ENCODE data around the gene FLOT2.
"Not testable (repeated sequence)": the region's sequence is repeated elsewhere in the genome, so short reads cannot be mapped to it uniquely, and the experiment has no call there.

FLOT2 gene, protein sequence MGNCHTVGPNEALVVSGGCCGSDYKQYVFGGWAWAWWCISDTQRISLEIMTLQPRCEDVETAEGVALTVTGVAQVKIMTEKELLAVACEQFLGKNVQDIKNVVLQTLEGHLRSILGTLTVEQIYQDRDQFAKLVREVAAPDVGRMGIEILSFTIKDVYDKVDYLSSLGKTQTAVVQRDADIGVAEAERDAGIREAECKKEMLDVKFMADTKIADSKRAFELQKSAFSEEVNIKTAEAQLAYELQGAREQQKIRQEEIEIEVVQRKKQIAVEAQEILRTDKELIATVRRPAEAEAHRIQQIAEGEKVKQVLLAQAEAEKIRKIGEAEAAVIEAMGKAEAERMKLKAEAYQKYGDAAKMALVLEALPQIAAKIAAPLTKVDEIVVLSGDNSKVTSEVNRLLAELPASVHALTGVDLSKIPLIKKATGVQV

DNA sequence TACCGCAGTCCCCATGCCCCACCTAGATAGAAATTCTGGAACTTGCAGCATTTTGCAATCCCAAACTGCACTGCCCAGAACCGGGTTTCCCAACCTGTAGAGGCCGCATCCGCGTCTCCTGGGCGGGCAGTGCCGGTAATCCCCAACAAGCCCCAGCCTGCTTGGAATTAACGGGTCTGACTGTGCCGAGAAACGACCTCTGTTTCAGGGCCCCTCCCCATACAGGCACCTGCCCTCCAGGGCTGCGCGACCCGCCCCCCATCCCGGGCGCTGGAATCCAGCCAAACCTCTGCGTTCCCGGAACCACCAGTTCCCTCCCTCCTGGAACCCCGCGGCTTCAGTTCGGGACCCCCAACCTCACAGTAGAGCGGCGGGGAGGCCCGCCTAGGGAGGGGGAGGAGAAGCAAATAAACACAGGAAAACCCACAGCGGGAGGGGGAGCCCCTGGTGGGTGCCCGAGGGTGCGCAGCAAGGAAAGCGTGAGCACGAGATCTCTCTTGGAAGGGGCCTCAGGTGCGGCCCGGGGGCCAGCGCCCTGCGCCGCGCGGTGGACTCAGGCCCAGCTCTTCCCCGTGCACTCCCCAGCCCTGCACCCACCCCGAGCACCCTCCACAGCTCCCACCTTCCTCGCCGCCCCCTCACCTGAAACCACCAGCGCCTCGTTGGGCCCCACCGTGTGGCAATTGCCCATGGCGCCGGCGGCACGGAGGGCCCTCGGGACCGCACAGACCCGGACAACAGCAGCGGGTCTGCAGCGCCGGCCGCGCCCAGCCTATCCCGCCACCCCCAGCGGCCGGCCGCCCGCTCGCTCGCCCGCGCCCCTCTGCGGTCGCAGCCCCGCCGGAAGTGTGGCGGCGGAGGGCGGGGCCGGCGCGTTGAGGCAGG, at the start of gene FLOT2:
TSS of gene FLOT2 (minus strand) at position 850 of the 885 bp plus-strand sequence. CDS start at position 691, 159 bp downstream.
- CTCF ChIA-PET: interaction anchor here (0.6 to 8.6 kb wide), 9 partner anchors 36 to 170 kb away, joined by 3 to 47 read pairs (median 6); partner anchors contain the start of gene TLCD1
- Mint-ChIP-seq H3K9me3 (no peaks in the 10 kb centered on the region), H3K27ac (peak within 1 kb of the TSS; percentile 95), H3K27me3 (no peaks in the 10 kb centered on the region), H3K4me1 (peaks cover 71% of the 10 kb centered on the region), H3K4me3 (peak within 1 kb of the TSS; percentile 98), H3K36me3 (peaks cover 60% of the 10 kb centered on the region)
- peak; percentile 78 for DNase-seq

DNA sequence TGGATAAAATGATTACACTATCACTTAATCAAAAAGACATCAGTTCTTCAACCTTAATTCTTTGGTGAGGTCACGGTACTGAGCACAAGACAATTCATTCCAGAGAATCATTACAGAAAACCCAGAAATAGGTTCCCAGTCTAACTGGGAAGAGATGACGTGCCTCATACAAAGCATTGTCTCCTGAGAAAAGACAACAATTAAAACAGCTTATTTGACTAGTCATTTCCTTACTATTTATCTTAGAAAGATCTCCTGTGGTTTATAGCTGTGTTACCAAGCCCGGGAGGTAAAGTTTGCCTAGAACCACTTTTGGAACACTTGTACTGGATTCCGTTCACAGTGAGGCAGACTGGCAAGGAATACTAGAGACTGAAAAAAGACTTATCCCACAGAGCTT, 48.7 kb upstream of the FLOT2 start:
- Mint-ChIP-seq H3K27me3 (peaks cover 3% of the 10 kb centered on the region), H3K4me3 (peak overlapping the region; percentile 13), H3K4me1 (peaks cover 54% of the 10 kb centered on the region), H3K36me3 (peaks cover 50% of the 10 kb centered on the region), H3K9me3 (no peaks in the 10 kb centered on the region), H3K27ac (peak overlapping the region; percentile 83)
- no peak for DNase-seq
- CTCF ChIA-PET: interaction anchor here (1.1 to 1.4 kb wide), 3 partner anchors 19 to 43 kb away, joined by 3 to 4 read pairs (median 3); no protein-coding TSS in a partner anchor

DNA sequence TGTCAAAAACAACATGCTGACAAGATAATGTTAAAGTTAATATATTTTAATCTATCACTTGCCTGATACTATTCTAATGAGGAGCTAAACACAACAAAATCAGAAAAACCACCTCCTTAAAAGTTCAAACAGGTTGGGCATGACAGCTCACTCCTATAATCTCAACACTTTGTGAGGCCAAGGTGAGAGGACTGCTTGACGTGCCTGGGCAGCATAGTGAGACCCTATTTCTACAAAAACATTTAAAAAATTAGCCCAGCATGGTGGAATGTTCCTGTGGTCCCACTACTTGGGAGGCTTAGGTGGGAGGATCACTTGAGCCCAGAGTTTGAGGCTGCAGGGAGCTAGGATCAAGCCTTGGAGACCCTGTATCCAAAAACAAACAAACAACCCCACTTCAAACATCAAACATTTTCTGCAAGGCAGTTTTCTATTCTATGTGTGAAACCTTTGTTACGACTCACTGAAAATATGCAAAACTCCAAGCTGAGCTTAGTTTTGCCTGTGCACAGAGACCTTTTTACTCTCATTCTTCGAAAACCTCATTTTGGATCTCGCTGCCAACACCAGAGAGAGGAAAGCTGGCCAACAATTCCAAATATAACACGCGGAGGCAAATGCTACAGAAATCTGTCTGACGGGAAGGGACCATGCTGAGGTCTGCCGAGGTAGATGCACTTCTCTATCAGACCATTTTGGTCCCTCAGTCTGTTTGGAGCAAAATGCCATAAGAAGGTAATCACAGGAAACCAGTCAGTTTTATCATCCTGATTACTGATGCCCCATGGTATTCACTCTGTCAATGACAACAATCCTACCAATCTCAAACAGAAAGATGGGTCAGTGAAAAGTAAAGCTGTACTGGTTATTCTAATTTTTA, 47.6 kb upstream of the FLOT2 start:
- Mint-ChIP-seq H3K27me3 (no peaks in the 10 kb centered on the region), H3K36me3 (peaks cover 52% of the 10 kb centered on the region), H3K4me1 (peaks cover 66% of the 10 kb centered on the region), H3K9me3 (no peaks in the 10 kb centered on the region), H3K27ac (peak overlapping the region; percentile 83), H3K4me3 (no peak overlapping the region)
- CTCF ChIA-PET: interaction anchor here (0.9 to 1.5 kb wide), 5 partner anchors 17 to 171 kb away, joined by 3 to 4 read pairs (median 3); no protein-coding TSS in a partner anchor
- no peak for DNase-seq

DNA sequence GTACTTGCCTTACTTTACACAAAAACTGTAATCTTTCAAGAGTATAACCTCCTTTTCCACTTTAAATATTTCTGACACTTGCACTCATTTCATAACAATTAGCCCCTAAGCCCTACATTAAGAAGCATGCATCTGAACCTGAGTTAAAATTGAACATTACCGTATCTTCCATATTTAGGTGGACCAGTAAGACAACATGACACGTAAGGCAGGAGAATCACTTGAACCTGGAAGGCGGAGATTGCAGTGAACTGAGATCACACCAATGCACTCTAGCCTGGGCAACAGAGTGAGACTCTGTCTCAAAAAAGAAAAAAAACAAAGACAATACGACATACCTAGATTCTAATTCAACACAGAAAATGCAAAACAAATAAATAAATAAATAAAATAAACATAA, 46.8 kb upstream of the FLOT2 start:
- Mint-ChIP-seq H3K36me3 (peaks cover 57% of the 10 kb centered on the region), H3K27me3 (no peaks in the 10 kb centered on the region), H3K27ac (no peak overlapping the region), H3K9me3 (no peaks in the 10 kb centered on the region), H3K4me1 (peaks cover 73% of the 10 kb centered on the region), H3K4me3 (no peak overlapping the region)
- DNase-seq: no peak
- CTCF ChIA-PET: interaction anchor here (0.9 to 1.5 kb wide), 4 partner anchors 9 to 218 kb away, joined by 3 to 5 read pairs (median 3); partner anchors contain the start of gene TLCD1

DNA sequence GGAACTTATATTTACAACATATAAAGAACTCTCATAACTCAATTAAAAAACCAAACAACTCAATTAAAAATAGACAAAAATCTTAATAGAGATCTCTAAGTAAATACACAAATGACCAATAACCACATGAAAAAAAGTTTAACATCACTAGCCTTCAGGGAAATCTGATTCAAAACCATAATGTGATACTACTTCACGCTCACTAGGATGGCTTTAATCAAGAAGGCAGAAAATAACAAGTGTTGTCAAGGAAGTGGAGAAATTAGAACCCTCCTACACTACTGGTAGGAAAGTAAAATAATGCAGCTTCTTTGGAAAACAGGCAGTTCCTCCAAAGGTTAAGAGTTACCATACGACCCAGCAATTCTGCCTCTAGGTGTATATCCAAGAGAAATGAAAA, 45.4 kb upstream of the FLOT2 start:
- H3K36me3 Mint-ChIP-seq: peaks cover 52% of the 10 kb centered on the region
- CTCF ChIA-PET: interaction anchor here (1.3 kb wide), 1 partner anchor 11 kb away, joined by 5 read pairs; no protein-coding TSS in a partner anchor
- peaks cover 77% of the 10 kb centered on the region for H3K4me1 Mint-ChIP-seq
- H3K9me3 Mint-ChIP-seq: no peaks in the 10 kb centered on the region
- DNase-seq: no peak
- no peak overlapping the region for H3K4me3 Mint-ChIP-seq
- no peak overlapping the region for H3K27ac Mint-ChIP-seq
- no peaks in the 10 kb centered on the region for H3K27me3 Mint-ChIP-seq

DNA sequence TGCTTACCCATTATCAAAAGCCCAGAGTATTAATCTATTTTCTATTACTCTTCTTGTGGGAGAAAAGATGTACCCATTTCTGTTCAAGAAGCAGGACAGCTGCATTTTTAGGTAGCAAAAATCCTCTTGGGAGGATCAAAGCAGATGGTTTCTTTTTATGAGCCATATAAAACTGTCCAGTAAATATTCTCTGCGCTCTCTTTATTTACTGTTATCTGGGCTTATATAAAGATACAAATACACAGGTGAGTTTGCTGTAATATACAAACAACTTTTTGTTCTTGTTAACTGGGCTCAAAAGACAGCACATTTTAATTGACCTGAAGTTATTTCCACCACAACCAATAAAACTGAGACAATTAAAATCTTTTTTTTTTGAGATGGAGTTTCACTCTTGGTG, 43.7 kb upstream of the FLOT2 start:
- CTCF ChIA-PET: interaction anchor here (0.9 kb wide), 1 partner anchor 12 kb away, joined by 3 read pairs; no protein-coding TSS in a partner anchor
- no peak overlapping the region for H3K27ac Mint-ChIP-seq
- DNase-seq: no peak
- H3K36me3 Mint-ChIP-seq: peaks cover 53% of the 10 kb centered on the region
- H3K27me3 Mint-ChIP-seq: no peaks in the 10 kb centered on the region
- H3K4me1 Mint-ChIP-seq: peaks cover 75% of the 10 kb centered on the region
- H3K9me3 Mint-ChIP-seq: no peaks in the 10 kb centered on the region
- H3K4me3 Mint-ChIP-seq: no peak overlapping the region

DNA sequence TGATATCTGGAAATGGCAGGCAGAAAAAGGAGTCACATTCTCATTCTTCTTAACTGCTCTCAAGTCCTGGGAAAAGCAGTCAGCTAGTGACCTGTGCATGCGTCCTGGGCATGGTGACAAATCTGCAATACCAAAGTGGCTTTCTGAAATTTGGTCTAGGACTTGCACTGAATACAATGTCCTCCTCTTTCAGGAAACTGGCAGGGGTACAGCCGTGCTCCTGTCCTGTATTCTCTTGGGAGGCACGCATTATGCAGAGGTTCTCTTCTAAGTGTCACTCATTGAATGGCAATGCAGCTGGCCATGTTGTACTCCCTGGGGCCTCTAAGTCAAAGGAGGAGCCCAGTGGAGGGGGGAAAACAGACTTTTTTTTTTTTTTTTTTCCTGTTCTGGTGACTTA, 43.1 kb upstream of the FLOT2 start:
- Mint-ChIP-seq H3K27ac (peak overlapping the region; percentile 15), H3K4me1 (peaks cover 75% of the 10 kb centered on the region), H3K4me3 (no peak overlapping the region), H3K27me3 (no peaks in the 10 kb centered on the region), H3K36me3 (peaks cover 52% of the 10 kb centered on the region), H3K9me3 (no peaks in the 10 kb centered on the region)
- CTCF ChIA-PET: interaction anchor here (0.6 to 1.7 kb wide), 3 partner anchors 13 to 38 kb away, joined by 3 read pairs; partner anchors contain the start of gene DHRS13
- DNase-seq: no peak

DNA sequence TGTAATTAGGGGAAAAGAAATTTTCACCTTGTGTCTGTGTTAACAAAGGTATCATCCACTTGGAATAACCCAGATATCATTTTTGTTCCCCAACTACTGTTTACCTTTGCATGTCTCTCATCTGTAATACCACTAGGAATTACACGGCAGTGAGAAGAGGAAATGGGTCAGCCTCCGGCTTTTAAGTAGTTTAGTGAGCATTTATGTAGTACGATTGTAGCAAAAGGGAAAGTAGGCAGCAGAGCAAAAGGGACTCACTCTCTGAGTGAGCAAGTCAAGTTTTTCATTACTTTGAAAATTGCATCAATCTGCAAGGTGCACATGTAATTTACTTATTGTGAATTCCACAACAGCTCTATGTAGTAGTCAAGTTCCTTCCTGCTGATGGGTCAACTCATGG, 42.6 kb upstream of the FLOT2 start:
- peaks cover 72% of the 10 kb centered on the region for H3K4me1 Mint-ChIP-seq
- CTCF ChIA-PET: interaction anchor here (0.6 to 1.7 kb wide), 3 partner anchors 15 to 212 kb away, joined by 3 read pairs; partner anchors contain the start of gene DHRS13
- H3K36me3 Mint-ChIP-seq: peaks cover 46% of the 10 kb centered on the region
- DNase-seq: no peak
- no peak overlapping the region for H3K4me3 Mint-ChIP-seq
- peak overlapping the region; percentile 15 for H3K27ac Mint-ChIP-seq
- H3K9me3 Mint-ChIP-seq: no peaks in the 10 kb centered on the region
- H3K27me3 Mint-ChIP-seq: no peaks in the 10 kb centered on the region

DNA sequence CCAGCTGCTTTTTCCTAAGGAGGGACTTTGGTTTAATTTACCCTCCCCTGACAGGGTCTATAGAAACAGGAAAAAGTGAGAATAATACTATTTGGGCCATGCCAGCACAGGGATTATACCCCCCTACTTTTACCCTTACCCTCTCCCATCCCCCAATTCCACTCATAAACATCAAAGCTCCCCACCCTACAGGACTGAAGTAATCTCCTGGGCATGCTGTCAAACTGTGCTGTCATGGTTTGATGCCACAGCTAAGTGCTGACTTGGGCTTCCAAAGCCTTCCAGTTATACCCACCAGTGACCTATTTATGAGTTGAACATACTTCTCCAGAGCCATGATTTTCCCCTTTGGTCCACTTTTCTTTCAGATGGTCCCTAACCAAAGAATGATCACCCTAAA, 41.0 kb upstream of the FLOT2 start:
- Mint-ChIP-seq H3K9me3 (no peaks in the 10 kb centered on the region), H3K4me3 (no peak overlapping the region), H3K27ac (peak overlapping the region; percentile 49), H3K4me1 (peaks cover 73% of the 10 kb centered on the region), H3K36me3 (peaks cover 48% of the 10 kb centered on the region), H3K27me3 (no peaks in the 10 kb centered on the region)
- no peak for DNase-seq
- CTCF ChIA-PET: interaction anchor here (1.2 to 2.5 kb wide), 2 partner anchors 15 to 211 kb away, joined by 3 to 7 read pairs; no protein-coding TSS in a partner anchor

DNA sequence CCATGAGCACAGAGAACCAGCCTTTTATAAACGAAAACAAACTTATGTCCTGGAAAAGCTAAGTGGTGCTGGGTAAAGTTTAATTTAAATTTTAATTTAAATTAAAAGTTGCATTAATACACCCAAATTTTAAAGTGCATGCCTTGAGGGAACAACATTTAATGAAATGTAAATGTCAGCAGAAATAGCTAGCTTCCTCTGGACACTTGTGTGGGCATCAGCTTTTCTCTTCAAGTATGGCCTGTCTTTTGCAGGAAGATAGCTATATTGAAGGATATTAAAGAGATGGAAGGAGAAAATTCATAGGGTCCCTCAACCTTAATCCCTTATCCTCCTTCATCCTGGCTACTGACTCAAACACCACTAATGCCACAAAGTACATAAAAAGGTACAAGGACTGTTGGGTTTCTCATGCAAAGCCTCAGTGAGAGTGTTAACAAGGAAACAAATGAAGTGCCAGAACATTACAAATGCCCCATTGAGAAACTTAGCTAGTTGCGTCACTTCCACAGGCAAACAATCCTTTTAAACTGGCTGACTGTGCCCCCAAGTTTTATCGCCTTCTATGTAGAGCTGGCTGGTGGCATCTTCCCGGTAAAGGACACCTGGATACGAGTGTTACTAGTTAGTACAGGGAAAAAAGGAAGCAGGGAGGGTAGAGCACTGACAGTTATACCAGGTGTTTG, 39.7 kb upstream of the FLOT2 start:
- DNase-seq: no peak
- Mint-ChIP-seq H3K27ac (no peak overlapping the region), H3K9me3 (no peaks in the 10 kb centered on the region), H3K4me3 (no peak overlapping the region), H3K4me1 (peaks cover 75% of the 10 kb centered on the region), H3K27me3 (no peaks in the 10 kb centered on the region), H3K36me3 (peaks cover 43% of the 10 kb centered on the region)
- CTCF ChIA-PET: interaction anchor here (1.1 to 2.5 kb wide), 3 partner anchors 12 to 210 kb away, joined by 3 to 8 read pairs (median 7); no protein-coding TSS in a partner anchor

DNA sequence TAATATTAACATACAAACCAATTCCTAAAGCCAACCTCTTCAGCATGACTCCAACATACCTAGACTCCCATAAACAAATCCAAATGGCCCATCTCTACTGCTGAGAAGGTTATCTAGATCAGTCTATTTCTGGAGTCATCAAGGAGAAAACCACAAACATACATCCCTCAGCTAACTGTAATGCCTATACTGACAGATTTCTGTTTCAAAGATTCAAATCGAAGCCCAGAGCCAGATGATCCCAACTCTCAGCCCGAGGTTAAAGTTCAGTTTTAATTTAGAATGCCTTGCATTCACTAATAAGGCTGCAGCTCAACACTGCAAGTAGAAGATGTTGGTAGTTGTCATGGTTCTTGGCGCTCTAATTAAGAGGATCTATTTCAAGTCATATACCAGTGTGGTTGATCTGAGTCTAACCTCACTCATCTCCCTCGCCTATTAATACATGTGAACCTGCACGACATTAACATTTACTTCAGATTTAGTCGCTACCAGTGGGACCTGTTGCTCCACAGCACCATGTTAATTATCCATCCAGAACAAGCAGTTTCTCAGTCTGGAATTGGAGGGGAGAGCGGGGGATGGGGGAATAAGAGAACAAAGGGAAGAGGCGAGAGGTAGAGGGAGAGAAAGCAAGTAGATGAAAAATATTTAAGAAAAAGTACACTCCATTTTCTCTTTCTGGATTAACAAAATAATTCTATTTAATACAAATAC, 38.4 kb upstream of the FLOT2 start:
- DNase-seq: no peak
- peak overlapping the region; percentile 53 for H3K27ac Mint-ChIP-seq
- CTCF ChIA-PET: interaction anchor here (1.1 to 2.5 kb wide), 3 partner anchors 20 to 208 kb away, joined by 4 to 8 read pairs (median 7); no protein-coding TSS in a partner anchor

DNA sequence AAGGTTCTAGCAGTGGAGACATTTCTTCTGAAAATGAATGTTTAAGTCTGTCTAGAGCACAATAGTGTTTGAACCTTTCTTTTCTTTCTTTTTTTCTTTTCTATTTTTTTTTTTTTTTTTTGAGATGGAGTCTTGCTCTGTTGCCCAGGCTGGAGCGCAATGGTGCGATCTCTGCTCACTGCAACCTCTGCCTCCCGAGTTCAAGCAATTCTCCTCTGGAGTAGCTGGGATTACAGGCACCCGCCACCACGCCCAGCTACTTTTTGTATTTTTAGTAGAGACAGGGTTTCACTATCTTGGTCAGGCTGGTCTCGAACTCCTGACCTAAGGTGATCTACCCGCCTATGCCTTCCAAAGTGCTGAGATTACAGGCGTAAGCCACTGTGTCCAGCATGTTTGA, 37.0 kb upstream of the FLOT2 start:
- H3K4me3 Mint-ChIP-seq, H3K9me3 Mint-ChIP-seq, H3K27ac Mint-ChIP-seq, CTCF ChIA-PET, DNase-seq, H3K27me3 Mint-ChIP-seq: not testable (repeated sequence)
- Mint-ChIP-seq H3K36me3 (peaks cover 39% of the 10 kb centered on the region), H3K4me1 (peaks cover 60% of the 10 kb centered on the region)

More for the DNA sequence above, 38.4 kb upstream of the FLOT2 start:
- H3K4me3 Mint-ChIP-seq: no peak overlapping the region
- H3K36me3 Mint-ChIP-seq: peaks cover 39% of the 10 kb centered on the region
- H3K27me3 Mint-ChIP-seq: no peaks in the 10 kb centered on the region
- no peaks in the 10 kb centered on the region for H3K9me3 Mint-ChIP-seq
- peaks cover 66% of the 10 kb centered on the region for H3K4me1 Mint-ChIP-seq
